Left hindlimb (tissue), 1 donor: Measurements from ENCODE around the gene PPIL3.
A peak's percentile ranks its signal among the peaks of the same experiment; 100 is the strongest.
"Not testable (repeated sequence)": the region's sequence is repeated elsewhere in the genome, so short reads cannot be mapped to it uniquely, and the experiment has no call there.

Experiments
- DNase-seq: peaks from one replicate; pipeline ENCODE4 v3.0.0-alpha.2; 2018

PPIL3 gene

DNA sequence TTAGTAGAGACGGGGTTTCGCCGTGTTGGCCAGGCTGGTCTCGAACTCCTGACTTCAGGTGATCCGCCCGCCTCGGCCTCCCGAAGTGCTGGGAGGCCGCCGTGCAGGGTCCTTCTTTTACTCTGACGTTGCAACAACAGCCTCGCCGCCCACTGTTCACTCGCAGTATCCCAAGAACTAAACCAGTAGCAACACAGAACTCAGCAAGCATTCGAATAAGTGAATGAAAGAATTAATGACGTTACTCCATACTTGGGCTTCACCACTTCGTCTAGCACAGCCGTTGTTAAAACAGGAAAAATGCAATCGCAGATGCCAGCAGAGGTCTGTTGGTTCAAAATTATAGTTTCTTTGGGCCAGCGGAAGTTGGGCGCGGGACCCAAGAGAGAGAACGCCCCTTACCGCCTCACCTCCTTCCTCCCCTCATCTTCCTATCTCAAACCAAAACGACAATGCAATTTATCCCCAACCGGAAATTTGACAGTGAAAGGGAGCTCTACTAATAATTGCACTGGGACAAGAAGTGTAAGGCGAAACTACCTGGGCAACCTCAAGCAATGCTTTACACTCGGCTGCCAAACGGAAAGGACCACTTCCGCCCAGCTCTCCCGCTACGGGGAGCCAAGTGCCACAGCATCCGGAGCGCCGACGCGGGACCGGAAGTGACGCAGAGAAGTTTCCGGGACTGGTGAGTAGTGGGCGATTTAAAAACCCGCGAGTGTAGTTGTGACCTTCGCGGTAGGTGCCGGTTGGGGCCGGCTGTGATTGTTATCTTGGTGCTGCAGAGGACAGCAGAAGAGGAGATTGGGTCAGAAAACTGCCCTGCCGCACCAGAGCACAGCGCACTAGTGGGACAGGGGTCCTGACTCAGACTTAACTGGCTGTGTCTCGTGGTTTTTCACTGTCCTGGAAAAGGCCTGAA lies at the start of gene PPIL3, which contains the start of gene NIF3L1:
TSS of gene PPIL3 (minus strand) at position 374 of the 922 bp plus-strand sequence. CDS start 1,462 bp downstream, outside the sequence.
TSS of gene NIF3L1 (plus strand) at position 668 of the 922 bp plus-strand sequence. CDS start 2,573 bp downstream, outside the sequence.
- DNase-seq, result peak; percentile 98

DNA sequence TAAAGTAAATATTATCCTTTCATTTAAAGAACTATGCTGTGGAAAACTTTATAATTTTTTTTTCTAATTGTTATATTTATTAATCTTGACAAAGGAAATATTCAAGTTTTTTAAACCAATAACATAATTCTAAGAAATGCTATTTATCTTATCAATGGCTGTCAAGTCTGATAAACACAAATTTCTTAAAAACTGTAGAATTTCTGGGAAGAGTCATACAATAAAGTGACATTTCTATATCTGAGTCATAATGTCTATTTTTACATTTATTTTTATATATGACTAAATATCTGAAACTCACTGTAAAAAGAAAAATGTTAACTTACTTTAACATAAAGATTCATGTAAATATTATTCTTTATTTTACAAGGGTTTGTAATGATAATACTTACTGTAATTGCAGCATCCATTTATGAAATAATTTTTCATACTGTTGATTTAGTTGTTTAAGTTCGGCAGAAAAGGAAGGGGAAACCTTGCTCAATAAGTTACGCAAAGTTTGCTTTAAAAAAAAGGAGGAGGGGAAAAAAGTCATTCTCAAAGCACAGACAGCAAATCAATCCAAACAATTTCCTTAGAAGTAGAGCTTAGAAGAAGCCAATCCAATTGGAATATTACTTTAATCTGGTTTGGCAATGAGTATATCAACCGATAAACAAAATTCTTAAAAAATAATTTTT lies 42.2 kb upstream of the PPIL3 start:
- no peak for DNase-seq

DNA sequence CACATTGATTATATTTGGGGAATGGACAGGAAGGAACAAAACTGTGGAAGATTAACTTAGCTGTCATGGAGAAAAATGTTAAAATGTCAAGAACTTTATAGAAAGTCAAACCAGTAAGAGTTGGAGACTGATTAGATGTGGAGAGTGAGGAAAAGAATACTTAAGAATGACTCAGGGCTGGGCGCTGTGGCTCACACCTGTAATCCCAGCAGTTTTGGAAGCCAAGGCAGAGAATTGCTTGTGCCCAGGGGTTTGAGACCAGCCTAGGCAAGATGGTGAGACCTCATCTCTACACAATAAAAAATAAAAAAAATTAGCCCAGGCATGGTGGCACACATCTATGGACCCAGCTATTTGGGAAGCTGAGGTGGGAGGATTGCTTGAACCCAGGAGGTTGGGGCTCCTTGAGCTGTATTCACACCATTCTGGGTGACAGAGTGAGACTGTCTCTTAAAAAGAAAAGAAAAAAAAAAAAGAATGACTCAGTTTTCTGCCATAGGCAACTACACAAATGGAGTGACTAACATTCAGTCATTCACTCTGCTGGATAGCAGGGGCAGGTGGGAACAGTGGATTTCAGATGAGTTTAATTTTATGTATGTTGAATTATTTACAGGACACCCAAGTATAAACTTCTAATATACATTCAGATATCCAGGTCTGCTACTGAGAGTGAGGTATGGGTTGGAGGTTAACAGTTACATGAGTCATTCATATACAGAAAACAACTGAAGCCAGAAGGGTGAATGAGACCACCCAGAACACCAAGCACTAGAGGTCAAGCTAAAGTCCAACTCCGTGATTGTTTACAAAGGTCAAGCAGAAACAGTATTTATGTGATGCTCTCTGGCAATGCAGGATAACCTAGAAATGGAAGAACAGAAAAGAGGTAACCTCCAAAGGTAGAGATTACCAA lies 40.7 kb upstream of the PPIL3 start:
- DNase-seq, result no peak

DNA sequence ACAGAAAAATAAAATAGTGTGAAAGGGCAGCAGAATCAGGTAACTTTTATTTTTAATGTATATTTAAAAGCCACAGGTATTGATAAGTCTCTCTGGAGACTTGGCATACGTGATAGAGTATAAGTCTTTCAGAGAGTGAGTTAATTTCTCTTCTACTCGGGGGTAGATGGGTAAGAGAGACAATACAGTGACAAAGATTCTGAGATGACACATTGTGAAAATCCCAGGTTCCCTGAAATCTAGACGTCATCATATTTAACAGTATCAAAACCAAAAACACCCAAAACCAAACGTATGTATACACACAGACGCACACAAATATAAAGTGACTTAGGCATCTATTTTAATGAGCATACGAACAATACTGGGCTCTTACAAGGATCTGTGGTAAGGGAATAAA lies 33.6 kb upstream of the PPIL3 start:
- DNase-seq, result no peak

DNA sequence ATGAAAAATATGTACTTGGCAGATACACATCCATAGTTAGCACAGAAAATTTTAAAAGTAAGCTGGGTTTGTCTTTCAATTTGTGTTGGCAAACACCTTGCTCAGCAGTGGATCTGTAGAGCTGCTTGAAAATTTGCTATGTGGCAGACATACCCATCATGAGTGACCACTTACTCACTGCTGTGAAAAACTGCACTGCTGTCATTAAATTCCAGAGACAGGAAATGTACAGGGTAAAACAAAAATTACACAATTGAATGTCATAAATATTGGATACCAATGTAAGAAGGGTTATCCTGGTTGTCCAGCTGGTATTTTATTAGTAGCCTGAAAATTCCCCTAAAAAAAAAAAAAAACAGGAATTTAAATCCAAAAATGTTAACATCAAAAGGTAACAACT lies 24.8 kb upstream of the PPIL3 start:
- DNase-seq, result no peak

GRCh38 chr2:200909958-200910357 lies 21.1 kb upstream of the PPIL3 start:
- no peak for DNase-seq

GRCh38 chr2:200905618-200906296 lies 16.9 kb upstream of the PPIL3 start:
- peak; percentile 40 for DNase-seq

DNA sequence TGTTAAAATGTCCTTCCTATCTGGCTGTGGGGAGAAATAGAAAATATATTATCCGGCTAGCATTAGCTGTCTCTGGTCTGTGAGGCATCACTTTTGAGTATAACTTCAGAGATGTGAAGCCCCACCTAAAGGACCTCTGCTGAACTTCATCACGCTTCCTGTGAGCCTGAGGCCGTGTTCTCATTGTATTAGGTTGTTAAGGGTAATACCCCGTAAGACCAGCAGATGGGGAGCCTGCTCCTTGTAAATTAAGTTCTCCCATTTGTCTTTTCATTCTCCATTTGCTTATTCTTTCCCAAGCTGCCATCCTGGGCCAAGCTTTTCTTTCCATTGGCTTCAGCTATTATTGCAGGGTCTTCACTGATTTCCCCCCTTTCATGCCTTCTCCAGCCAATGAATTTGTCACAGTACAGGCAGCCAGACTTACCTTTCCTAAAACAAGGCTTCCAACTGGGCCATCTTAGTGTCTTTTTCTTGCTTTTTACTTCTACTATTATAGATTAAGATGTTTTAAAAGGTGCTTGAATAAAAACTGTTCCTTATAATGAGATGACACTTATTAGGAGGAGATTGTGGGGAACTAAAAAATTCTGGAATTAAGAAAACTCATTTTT lies 12.7 kb upstream of the PPIL3 start:
- DNase-seq, result peak; percentile 68

GRCh38 chr2:200899482-200899881 lies 10.6 kb upstream of the PPIL3 start:
- DNase-seq, result no peak

- not testable (repeated sequence) for DNase-seq
Measured at GRCh38 chr2:200881715-200882249, 7.1 kb downstream of the PPIL3 start.

DNA sequence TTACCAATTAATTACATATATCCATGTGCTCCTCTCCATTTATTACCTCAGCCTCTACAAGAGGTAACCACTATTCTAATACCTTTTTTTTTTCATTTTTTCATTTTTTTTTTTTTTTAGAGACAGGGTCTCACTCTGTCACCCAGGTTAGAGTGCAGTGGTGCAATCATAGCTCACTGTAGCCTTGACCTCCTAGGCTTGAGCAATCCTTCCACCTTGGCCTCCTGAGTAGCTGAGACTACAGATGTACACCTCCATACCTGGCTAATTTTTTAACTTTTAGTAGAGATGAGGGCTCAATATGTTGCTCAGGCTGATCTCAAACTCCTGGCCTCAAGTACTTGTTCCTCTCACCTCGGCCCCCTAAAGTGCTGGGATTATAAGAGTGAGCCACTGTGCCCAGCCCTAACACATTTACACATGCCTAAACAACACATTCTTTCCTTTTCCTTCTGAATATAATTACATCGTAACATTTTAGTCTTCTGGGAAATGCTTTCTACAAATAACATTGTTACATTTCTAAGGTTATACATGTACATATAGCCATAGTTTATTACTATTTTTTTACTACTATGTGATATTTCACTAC lies 10.5 kb downstream of the PPIL3 start:
- no peak for DNase-seq

GRCh38 chr2:200877443-200877842 lies 11.4 kb downstream of the PPIL3 start:
- DNase-seq, result no peak

DNA sequence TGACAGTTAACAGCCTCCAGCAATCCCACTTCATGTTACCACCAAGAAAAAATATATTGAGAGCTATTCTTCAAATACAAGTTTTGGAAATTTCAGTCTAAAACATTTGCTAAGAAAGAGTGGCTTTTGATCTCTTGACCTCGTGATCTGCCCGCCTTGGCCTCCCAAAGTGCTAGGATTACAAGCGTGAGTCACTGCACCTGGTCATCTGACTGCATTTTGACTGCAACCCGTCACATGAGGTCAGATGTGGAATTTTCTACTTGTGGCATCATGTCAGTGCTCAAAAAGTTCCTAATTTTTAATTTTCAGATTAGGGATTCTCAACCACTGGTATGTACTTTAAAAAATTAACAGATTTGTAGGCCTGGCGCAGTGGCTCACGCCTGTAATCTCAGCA lies 15.3 kb downstream of the PPIL3 start:
- DNase-seq, result no peak

GRCh38 chr2:200871151-200871550 lies 17.7 kb downstream of the PPIL3 start:
- DNase-seq, result no peak

DNA sequence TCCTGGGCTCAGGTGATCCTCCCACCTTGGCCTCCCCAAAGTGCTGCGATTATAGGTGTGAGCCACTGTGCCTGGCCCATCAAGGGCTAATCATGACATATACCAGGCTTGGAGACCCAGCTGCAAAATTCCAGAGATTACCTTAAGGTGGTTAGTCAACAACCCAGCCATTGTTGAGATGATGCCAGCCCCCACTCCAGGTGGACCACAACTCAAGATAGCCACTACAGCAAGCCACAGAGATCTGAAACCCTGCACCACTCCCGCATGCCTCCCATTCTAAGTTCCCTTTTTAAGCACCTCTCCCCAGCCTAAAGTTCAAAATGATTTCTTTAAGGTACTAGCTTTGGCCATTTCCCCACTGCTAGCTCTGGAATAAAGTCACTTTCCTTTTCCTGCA lies 19.9 kb downstream of the PPIL3 start:
- no peak for DNase-seq

DNA sequence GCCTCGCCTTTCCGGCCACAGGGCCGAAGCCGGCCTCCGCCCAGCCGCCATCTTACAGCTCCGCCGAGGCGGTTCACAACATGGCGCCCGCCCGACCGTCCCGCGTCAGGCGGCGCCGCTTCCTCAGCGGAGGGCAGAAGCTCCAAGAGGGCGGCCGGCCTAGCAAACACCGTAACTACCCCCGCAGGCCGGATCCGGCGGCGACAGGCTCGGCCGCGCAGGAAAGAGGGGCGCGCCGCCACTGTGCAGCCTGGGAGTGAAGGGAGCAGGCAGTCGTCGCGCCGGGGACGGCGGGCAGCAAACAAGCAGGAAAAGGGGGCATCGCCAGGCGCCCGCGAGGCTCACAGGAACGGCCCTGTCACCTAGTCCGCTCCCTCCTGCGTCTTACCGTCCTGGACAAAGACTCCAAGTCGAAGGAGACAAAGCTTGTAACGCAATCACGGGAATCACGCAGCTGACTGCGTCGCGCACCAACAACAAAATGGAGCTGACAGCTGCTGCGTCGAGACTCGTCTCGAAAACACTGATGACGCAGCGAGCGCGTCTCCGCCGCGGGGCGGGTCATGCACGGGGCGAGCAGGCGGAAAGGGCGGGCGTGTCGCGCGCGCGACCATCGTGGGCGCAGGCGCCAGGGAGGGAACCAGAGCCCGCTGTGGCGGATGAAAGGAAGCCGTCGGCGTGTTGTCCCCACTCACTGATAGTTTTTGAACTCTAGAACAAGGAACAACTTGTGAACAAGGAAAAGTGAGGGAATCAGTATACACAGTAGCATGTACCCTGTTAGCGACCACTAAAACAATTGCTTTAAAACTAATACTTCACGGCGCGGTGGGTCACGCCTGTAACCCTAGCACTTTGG lies 24.5 kb downstream of the PPIL3 start, which contains the start of gene CLK1:
TSS of gene CLK1 (minus strand) at position 483 of the 859 bp plus-strand sequence. CDS start 2,796 bp downstream, outside the sequence.
- peak; percentile 97 for DNase-seq

DNA sequence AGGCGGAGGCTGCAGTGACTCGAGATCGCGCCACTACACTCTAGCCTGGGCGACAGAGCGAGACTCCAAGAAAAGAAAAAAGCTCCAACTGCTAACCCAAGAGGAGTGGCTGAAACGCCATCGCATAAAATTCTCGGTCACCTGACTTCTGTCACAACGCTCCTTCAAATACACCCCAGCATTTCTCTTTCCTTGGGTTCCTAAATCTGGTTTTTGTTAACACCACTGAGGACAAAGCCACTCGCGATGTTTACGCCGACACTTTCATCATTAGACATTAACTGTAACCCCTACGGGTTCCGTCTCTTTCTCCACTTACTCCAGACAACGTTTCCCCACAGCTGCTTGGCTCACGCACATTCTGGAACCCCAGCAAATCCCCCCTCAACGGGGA lies 25.1 kb downstream of the PPIL3 start:
- DNase-seq, result no peak

DNA sequence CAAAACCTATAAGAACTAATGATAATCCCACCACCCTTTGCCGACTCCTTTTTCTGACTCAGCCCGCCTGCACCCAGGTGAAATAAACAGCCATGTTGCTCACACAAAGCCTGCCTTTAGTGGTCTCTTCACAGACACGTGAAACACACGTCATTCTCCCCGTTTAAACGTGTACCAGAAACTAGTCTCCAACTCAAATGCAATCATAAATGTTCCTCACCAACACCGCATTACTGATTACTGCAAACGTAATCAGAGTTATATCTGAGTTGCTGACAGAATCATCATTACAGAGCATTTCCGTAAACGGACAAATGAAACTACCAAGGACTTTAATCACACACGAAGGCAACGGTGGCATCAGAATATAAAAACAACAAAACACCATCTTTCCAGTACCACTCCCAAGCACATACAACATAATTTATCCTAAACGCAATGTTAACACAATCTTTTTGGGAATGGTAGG lies 26.3 kb downstream of the PPIL3 start:
- peak; percentile 38 for DNase-seq

GRCh38 chr2:200861617-200862155 lies 27.2 kb downstream of the PPIL3 start:
- no peak for DNase-seq
